OCI-LY3 (cell line): ENCODE measurements around the gene KLF3.

Source experiments
- H2AFZ ChIP-seq: fragments of 200-600, 300-600 bp; shearing (Covaris generic); 2 replicates; pipeline ENCODE4 v1.6.0; 2014; ENCODE audit warnings: antibody characterized with exemption, low read depth, low read length
- H3K27ac ChIP-seq: fragments of 200-600, 300-600 bp; sonication (generic); 2 replicates; pipeline ENCODE4 v1.5.1; 2014; ENCODE audit warnings: mild to moderate bottlenecking, low read length, moderate library complexity, mixed read lengths
- H3K27me3 ChIP-seq: fragments of 200-600, 300-600 bp; sonication (generic); 2 replicates; pipeline ENCODE4 v1.6.1; 2014; ENCODE audit warnings: low read depth, low read length, mixed read lengths
- H3K36me3 ChIP-seq: fragments of 200-600, 300-600 bp; sonication (generic); replicated peaks from 2 replicates; pipeline ENCODE3; 2014; ENCODE audit warnings: low read depth, low read length, mixed read lengths
- H3K4me1 ChIP-seq: fragments of 300-600, 200-600 bp; sonication (generic); 2 replicates; pipeline ENCODE4 v1.6.1; 2014; ENCODE audit warnings: low read length, mixed read lengths
- H3K4me2 ChIP-seq: fragments of 200-600, 300-600 bp; sonication (generic); 2 replicates; pipeline ENCODE4 v1.6.1; 2014; ENCODE audit warnings: low read length, mixed read lengths
- H3K4me3 ChIP-seq: fragments of 300-600, 200-600 bp; sonication (generic); 2 replicates; pipeline ENCODE4 v1.5.1; 2014; ENCODE audit warnings: antibody characterized with exemption, mild to moderate bottlenecking, low read length, moderate library complexity
- H3K79me2 ChIP-seq: fragments of 300-600, 200-600 bp; shearing (Covaris generic); 2 replicates; pipeline ENCODE4 v1.6.1; 2014; ENCODE audit warnings: mild to moderate bottlenecking, low read length, mixed read lengths
- H3K9ac ChIP-seq: fragments of 300-600, 200-600 bp; shearing (Covaris generic); 2 replicates; pipeline ENCODE4 v1.6.0; 2014; ENCODE audit warnings: mild to moderate bottlenecking, low read length, moderate library complexity
- H3K9me3 ChIP-seq: fragments of 200-600, 300-600 bp; shearing (Covaris generic); 2 replicates; pipeline ENCODE4 v1.6.1; 2014; ENCODE audit warnings: low read length, mixed read lengths; ENCODE audit not compliant: insufficient read depth
- H4K20me1 ChIP-seq: fragments of 200-600, 300-600 bp; sonication (generic); 2 replicates; pipeline ENCODE4 v1.6.1; 2016; ENCODE audit warnings: low read length, mixed read lengths; ENCODE audit not compliant: insufficient read depth
- CTCF ChIP-seq: fragments of 200-600, 300-600 bp; sonication (generic); IDR thresholded peaks from 2 replicates; pipeline ENCODE4 v1.5.1; 2014; ENCODE audit warnings: antibody characterized with exemption, low read length, low read depth
- EZH2phosphoT487 ChIP-seq: fragments of 200-600 bp; shearing (Covaris generic); IDR thresholded peaks from 2 replicates; pipeline ENCODE4 v1.6.1; 2018; ENCODE audit warnings: antibody characterized with exemption, mixed run types, low read depth

The KLF3 gene

DNA sequence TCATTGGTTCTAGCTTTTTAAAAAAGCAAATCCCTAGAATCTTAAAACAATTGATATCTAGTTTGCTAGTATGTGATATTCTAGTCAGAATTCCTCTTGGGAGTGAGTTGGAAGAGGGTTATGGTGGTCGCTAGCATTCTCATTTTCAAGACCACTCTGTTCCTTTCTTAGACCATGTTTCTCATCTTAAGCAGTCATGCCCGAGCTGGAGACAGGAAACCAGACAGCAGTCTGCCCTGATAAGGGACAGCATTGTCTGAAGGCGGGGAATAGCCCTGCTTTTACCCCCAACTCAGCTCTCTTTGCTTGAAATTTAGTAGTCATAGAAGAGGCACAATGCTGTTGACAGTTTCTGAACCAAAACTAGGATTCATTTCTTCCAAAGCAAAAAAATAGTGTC lies 5.2 kb downstream of the KLF3 start:
- Histone ChIP-seq H3K4me1 (peaks cover 16% of the 10 kb centered on the region), H3K4me2 (no peak overlapping the region)
- TF ChIP-seq EZH2phosphoT487 = no peak
- no peak for TF ChIP-seq CTCF

GRCh38 chr4:38670109-38670901 lies 6.3 kb downstream of the KLF3 start:
- Histone ChIP-seq H3K36me3 (no peaks in the 10 kb centered on the region), H2AFZ (no peak overlapping the region), H3K4me3 (no peak overlapping the region), H3K4me2 (peak overlapping the region; percentile 38), H3K4me1 (peaks cover 23% of the 10 kb centered on the region), H3K27me3 (peaks cover 76% of the 10 kb centered on the region), H3K79me2 (no peaks in the 10 kb centered on the region), H3K9ac (no peak overlapping the region), H4K20me1 (no peaks in the 10 kb centered on the region), H3K9me3 (no peaks in the 10 kb centered on the region), H3K27ac (no peak overlapping the region)
- TF ChIP-seq EZH2phosphoT487 = no peak
- TF ChIP-seq CTCF = no peak

More for the DNA sequence above, 5.2 kb downstream of the KLF3 start:
- Histone ChIP-seq H3K27ac (no peak overlapping the region), H3K27me3 (peaks cover 75% of the 10 kb centered on the region), H2AFZ (no peak overlapping the region), H3K9ac (no peak overlapping the region), H3K36me3 (no peaks in the 10 kb centered on the region), H3K79me2 (no peaks in the 10 kb centered on the region), H4K20me1 (no peaks in the 10 kb centered on the region), H3K9me3 (no peaks in the 10 kb centered on the region), H3K4me3 (no peak overlapping the region)

- H3K4me2 ChIP-seq = peak overlapping the region; percentile 38
- TF ChIP-seq EZH2phosphoT487 (no peak), CTCF (no peak)
Observed at GRCh38 chr4:38670939-38671591, 7.1 kb downstream of the KLF3 start.

DNA sequence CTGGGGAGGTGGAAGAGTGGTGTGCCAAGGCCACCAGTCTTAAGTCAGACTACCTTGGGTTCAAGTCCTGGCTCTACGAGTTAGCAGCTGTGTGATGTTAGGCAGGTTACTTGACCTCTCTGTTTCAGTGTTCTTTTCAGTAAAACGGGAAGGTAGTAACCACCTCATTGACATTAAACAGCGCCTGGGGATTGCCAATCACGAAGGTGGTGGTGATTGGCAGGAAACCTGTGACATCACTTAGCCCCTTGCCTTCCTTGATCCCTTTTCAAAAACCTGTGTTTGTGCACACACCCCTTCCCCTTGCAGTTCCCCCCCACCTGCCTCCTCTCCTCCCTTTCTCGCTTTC lies 7.6 kb downstream of the KLF3 start:
- no peak overlapping the region for H3K4me3 ChIP-seq
- no peaks in the 10 kb centered on the region for H3K79me2 ChIP-seq
- no peaks in the 10 kb centered on the region for H3K9me3 ChIP-seq
- no peak overlapping the region for H3K27ac ChIP-seq
- H2AFZ ChIP-seq = no peak overlapping the region
- 0 out of 2 replicates have a peak overlapping the region, but pooled peaks have one; percentile 38 for H3K4me2 ChIP-seq
- no peak overlapping the region for H3K9ac ChIP-seq
- no peaks in the 10 kb centered on the region for H4K20me1 ChIP-seq
- H3K27me3 ChIP-seq = peaks cover 69% of the 10 kb centered on the region
- H3K4me1 ChIP-seq = peaks cover 25% of the 10 kb centered on the region
- no peak for TF ChIP-seq CTCF
- TF ChIP-seq EZH2phosphoT487 = no peak
- no peaks in the 10 kb centered on the region for H3K36me3 ChIP-seq

More at GRCh38 chr4:38670939-38671591, 7.1 kb downstream of the KLF3 start:
- no peak overlapping the region for H2AFZ ChIP-seq
- no peak overlapping the region for H3K9ac ChIP-seq
- H3K36me3 ChIP-seq = no peaks in the 10 kb centered on the region
- peaks cover 25% of the 10 kb centered on the region for H3K4me1 ChIP-seq
- no peaks in the 10 kb centered on the region for H3K79me2 ChIP-seq
- no peaks in the 10 kb centered on the region for H3K9me3 ChIP-seq
- 0 out of 2 replicates have a peak overlapping the region, but pooled peaks have one; percentile 8 for H3K4me3 ChIP-seq
- H4K20me1 ChIP-seq = no peaks in the 10 kb centered on the region
- H3K27me3 ChIP-seq = peaks cover 71% of the 10 kb centered on the region
- no peak overlapping the region for H3K27ac ChIP-seq
